ENCODE results near the gene SEZ6.

SEZ6 gene

GRCh38 chr17:28974451-28974850, 31.4 kb downstream of the SEZ6 start:
- no peak for DNase-seq

GRCh38 chr17:28973425-28973824, 32.4 kb downstream of the SEZ6 start:
- DNase-seq: no peak

GRCh38 chr17:28972437-28972836, 33.4 kb downstream of the SEZ6 start:
- no peak for DNase-seq

- DNase-seq: no peak
Observed at GRCh38 chr17:28970879-28971278, 35.0 kb downstream of the SEZ6 start.

- DNase-seq: no peak
Observed at GRCh38 chr17:28969706-28970393, 36.0 kb downstream of the SEZ6 start.

- no peak for DNase-seq
Observed at GRCh38 chr17:28968914-28969295, 36.9 kb downstream of the SEZ6 start.

- no peak for DNase-seq
Observed at GRCh38 chr17:28968231-28968913, 37.5 kb downstream of the SEZ6 start.

GRCh38 chr17:28967221-28968135, 38.4 kb downstream of the SEZ6 start:
- no peak for DNase-seq

- DNase-seq: no peak
Observed at GRCh38 chr17:28963841-28964240, 42.0 kb downstream of the SEZ6 start.

GRCh38 chr17:28963055-28963611, 42.7 kb downstream of the SEZ6 start:
- DNase-seq: no peak

GRCh38 chr17:28961391-28961790, 44.4 kb downstream of the SEZ6 start:
- DNase-seq: no peak

- no peak for DNase-seq
Observed at GRCh38 chr17:28960256-28961061, 45.4 kb downstream of the SEZ6 start.

- no peak for DNase-seq
Observed at GRCh38 chr17:28959471-28959871, 46.4 kb downstream of the SEZ6 start.

GRCh38 chr17:28958820-28959455, 46.9 kb downstream of the SEZ6 start:
- DNase-seq: no peak

GRCh38 chr17:28957992-28958355, 47.9 kb downstream of the SEZ6 start:
- no peak for DNase-seq

GRCh38 chr17:28957277-28957991, 48.4 kb downstream of the SEZ6 start:
- no peak for DNase-seq

GRCh38 chr17:28956861-28957260, 49.0 kb downstream of the SEZ6 start:
- DNase-seq: no peak

- no peak for DNase-seq
Observed at GRCh38 chr17:28956112-28956511, 49.7 kb downstream of the SEZ6 start.

GRCh38 chr17:28955408-28955807, 50.4 kb downstream of the SEZ6 start:
- no peak for DNase-seq

GRCh38 chr17:28954886-28955285, 50.9 kb downstream of the SEZ6 start:
- no peak for DNase-seq

GRCh38 chr17:28953444-28954118, 52.3 kb downstream of the SEZ6 start:
- DNase-seq: peak; percentile 24 to 25
